CD14-positive monocyte (primary cell): Measurements from ENCODE around the gene ACTR6. TPM values are rescaled to one million over a fixed set of nuclear protein-coding genes. Genes with fewer than 3 reads are reported as not detected.

Source experiments
- DNase-seq, 3 donors: peaks; one replicate each; pipeline ENCODE4 v3.0.0-alpha.2; 2011 to 2022
- H2AFZ ChIP-seq: 2 replicates; pipeline ENCODE4 v1.6.0; 2012; ENCODE audit warnings: mild to moderate bottlenecking, low read depth, low read length, inconsistent platforms; ENCODE audit not compliant: insufficient read depth, poor library complexity, severe bottlenecking
- H3K27ac ChIP-seq, 2 donors: 1 replicate in 1 of 2; 2 replicates in 1 of 2; pipeline ENCODE4 v1.5.1; 2012 to 2013; ENCODE audit warnings: low read length in 2 of 2, control low read depth in 1 of 2, inconsistent platforms in 1 of 2, low read depth in 1 of 2, mild to moderate bottlenecking in 1 of 2
- H3K27me3 ChIP-seq, 2 donors: one replicate each; pipeline versions ENCODE4 v1.6.0 to v1.6.1; 2011 to 2013; ENCODE audit warnings: low read length in 2 of 2; ENCODE audit not compliant: control insufficient read depth in 2 of 2, insufficient read depth in 2 of 2
- H3K36me3 ChIP-seq, 2 donors: replicated peaks in 1 of 2; 1 replicate in 1 of 2; 2 replicates in 1 of 2; pipeline versions ENCODE4 v1.5.1 to v1.6.1; 2012 to 2013; ENCODE audit warnings: low read length in 2 of 2, control low read depth in 1 of 2, inconsistent platforms in 1 of 2, mild to moderate bottlenecking in 1 of 2; ENCODE audit not compliant: insufficient read depth in 2 of 2, control insufficient read depth in 1 of 2
- H3K4me1 ChIP-seq, 2 donors: 1 replicate in 1 of 2; 2 replicates in 1 of 2; pipeline versions ENCODE4 v1.5.1 to v1.6.1; 2012 to 2013; ENCODE audit warnings: low read length in 2 of 2, control low read depth in 1 of 2, inconsistent platforms in 1 of 2, mild to moderate bottlenecking in 1 of 2, moderate library complexity in 1 of 2; ENCODE audit not compliant: insufficient read depth in 2 of 2, control insufficient read depth in 1 of 2
- H3K4me2 ChIP-seq: replicated peaks from 2 replicates; pipeline ENCODE3; 2012; ENCODE audit warnings: low read length, moderate library complexity, mild to moderate bottlenecking; ENCODE audit not compliant: poor library complexity, severe bottlenecking; ENCODE audit errors: extremely low read depth
- H3K4me3 ChIP-seq, 3 experiments: fragments of 200-600 bp in 1 of 3; sonication (generic) in 1 of 3; replicated peaks in 1 of 3; 1 replicate in 2 of 3; 2 replicates in 1 of 3; pipeline ENCODE4 v1.5.1; 2011 to 2013; ENCODE audit warnings: low read length in 3 of 3, mild to moderate bottlenecking in 3 of 3, control low read depth in 2 of 3, low read depth in 2 of 3, inconsistent platforms in 1 of 3, moderate library complexity in 1 of 3
- H3K79me2 ChIP-seq: 2 replicates; pipeline ENCODE4 v1.6.0; 2012; ENCODE audit warnings: mild to moderate bottlenecking, control low read depth, inconsistent platforms, low read length, moderate library complexity; ENCODE audit not compliant: insufficient read depth
- H3K9ac ChIP-seq: 2 replicates; pipeline ENCODE4 v1.6.0; 2017; ENCODE audit warnings: low read length, mild to moderate bottlenecking; ENCODE audit not compliant: insufficient read depth, poor library complexity, severe bottlenecking
- H3K9me3 ChIP-seq, 2 donors: replicated peaks in 1 of 2; 1 replicate in 1 of 2; 2 replicates in 1 of 2; pipeline versions ENCODE4 v1.5.1 to v1.6.1; 2012 to 2013; ENCODE audit warnings: low read length in 2 of 2, control low read depth in 1 of 2; ENCODE audit not compliant: control insufficient read depth in 1 of 2, insufficient read depth in 1 of 2
- H4K20me1 ChIP-seq: 2 replicates; pipeline ENCODE4 v1.6.0; 2012; ENCODE audit warnings: mild to moderate bottlenecking, low read length, control low read depth, moderate library complexity; ENCODE audit not compliant: insufficient read depth
- H3K27ac Mint-ChIP-seq, 7 donors: one replicate each; pipeline ENCODE4 v1.8.0; 2020; ENCODE audit warnings: mild to moderate bottlenecking in 7 of 7, mixed read lengths in 7 of 7, moderate library complexity in 6 of 7, inconsistent platforms in 2 of 7
- H3K27me3 Mint-ChIP-seq, 3 donors: one replicate each; pipeline ENCODE4 v1.8.0; 2021 to 2022; ENCODE audit warnings: low read depth in 3 of 3, mild to moderate bottlenecking in 3 of 3, mixed read lengths in 3 of 3, moderate library complexity in 3 of 3, inconsistent platforms in 1 of 3
- H3K36me3 Mint-ChIP-seq, 2 donors: one replicate each; pipeline ENCODE4 v1.8.0; 2020; ENCODE audit warnings: mixed read lengths in 2 of 2, inconsistent platforms in 1 of 2, mild to moderate bottlenecking in 1 of 2
- H3K4me1 Mint-ChIP-seq: one replicate; pipeline ENCODE4 v1.8.0; 2020; ENCODE audit warnings: mild to moderate bottlenecking, mixed read lengths
- H3K4me3 Mint-ChIP-seq, 2 donors: one replicate each; pipeline ENCODE4 v1.8.0; 2020; ENCODE audit warnings: mild to moderate bottlenecking in 2 of 2, mixed read lengths in 2 of 2, moderate library complexity in 1 of 2
- H3K9me3 Mint-ChIP-seq, 7 donors: one replicate each; pipeline ENCODE4 v1.8.0; 2020 to 2022; ENCODE audit warnings: mixed read lengths in 7 of 7, mild to moderate bottlenecking in 6 of 7, moderate library complexity in 6 of 7, inconsistent platforms in 2 of 7
- WGBS: methylation state at CpG from one replicate; pipeline ENCODE4 v1.1.5; 2013; ENCODE audit warnings: missing lambda C conversion rate; ENCODE audit not compliant: insufficient coverage; 5-methylcytosine and 5-hydroxymethylcytosine counted together
- intact Hi-C, 2 donors: fragments of 100-400 bp; cut with micrococcal nuclease; formaldehyde crosslinking; loops; one replicate each; pipeline versions ENCODE4 v1.15.0 to v1.15.1; 2023
- polyA plus RNA-seq, 3 donors: library from polyadenylated mRNA; depleted of rRNA in 1 of 3; unstranded in 2 of 3; stranded (reverse) in 1 of 3; fragments of 300-500 nt in 2 of 3; fragments of >200 nt in 1 of 3; fragmentation: Illumina TruSeq in 2 of 3; gene quantifications; 1 replicate in 2 of 3; 2 replicates in 1 of 3; pipeline ENCODE4 v1.2.3, GENCODE V29; 2012 to 2021
- TF ChIP-seq, protein P1 (sequence below): fragments of 200-600 bp; IDR thresholded peaks from one replicate; pipeline ENCODE4 v1.8.0; 2022; ENCODE audit warnings: antibody characterized with exemption, mild to moderate bottlenecking

The ACTR6 gene
- polyA plus RNA-seq, 3 donors: 5.5 to 17.8 (median 16.2) TPM

- intact Hi-C loops: loop anchor here in 1 of 2 donors (10.0 kb wide), 1 partner anchor 1077 kb away; the partner anchor contains the start of gene UTP20
- Histone ChIP-seq H3K27me3 (no peaks in the 10 kb centered on the region), H3K9me3 (no peaks in the 10 kb centered on the region), H3K79me2 (peaks cover 20% of the 10 kb centered on the region), H3K4me2 (no peak overlapping the region), H3K9ac (no peak overlapping the region), H3K4me1 (no peaks in the 10 kb centered on the region), H3K4me3 (no peak overlapping the region), H4K20me1 (no peaks in the 10 kb centered on the region), H3K27ac (no peak overlapping the region), H2AFZ (no peak overlapping the region), H3K36me3 (peaks cover 46 to 65% of the 10 kb centered on the region in 2 donors)
- WGBS: no CpG with 5 or more reads among the region's 2 CpGs
- H3K27me3 Mint-ChIP-seq: no peaks in the 10 kb centered on the region
- H3K27ac Mint-ChIP-seq: no peak overlapping the region
- no peak overlapping the region for H3K4me3 Mint-ChIP-seq
- no peak for DNase-seq
- H3K4me1 Mint-ChIP-seq: no peaks in the 10 kb centered on the region
- TF ChIP-seq, protein P1, sequence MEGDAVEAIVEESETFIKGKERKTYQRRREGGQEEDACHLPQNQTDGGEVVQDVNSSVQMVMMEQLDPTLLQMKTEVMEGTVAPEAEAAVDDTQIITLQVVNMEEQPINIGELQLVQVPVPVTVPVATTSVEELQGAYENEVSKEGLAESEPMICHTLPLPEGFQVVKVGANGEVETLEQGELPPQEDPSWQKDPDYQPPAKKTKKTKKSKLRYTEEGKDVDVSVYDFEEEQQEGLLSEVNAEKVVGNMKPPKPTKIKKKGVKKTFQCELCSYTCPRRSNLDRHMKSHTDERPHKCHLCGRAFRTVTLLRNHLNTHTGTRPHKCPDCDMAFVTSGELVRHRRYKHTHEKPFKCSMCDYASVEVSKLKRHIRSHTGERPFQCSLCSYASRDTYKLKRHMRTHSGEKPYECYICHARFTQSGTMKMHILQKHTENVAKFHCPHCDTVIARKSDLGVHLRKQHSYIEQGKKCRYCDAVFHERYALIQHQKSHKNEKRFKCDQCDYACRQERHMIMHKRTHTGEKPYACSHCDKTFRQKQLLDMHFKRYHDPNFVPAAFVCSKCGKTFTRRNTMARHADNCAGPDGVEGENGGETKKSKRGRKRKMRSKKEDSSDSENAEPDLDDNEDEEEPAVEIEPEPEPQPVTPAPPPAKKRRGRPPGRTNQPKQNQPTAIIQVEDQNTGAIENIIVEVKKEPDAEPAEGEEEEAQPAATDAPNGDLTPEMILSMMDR: no peak
- peaks cover 46 to 55% of the 10 kb centered on the region in 2 donors for H3K36me3 Mint-ChIP-seq
- H3K9me3 Mint-ChIP-seq: no peaks in the 10 kb centered on the region
These were observed 6.7 kb downstream of the ACTR6 start for GRCh38 chr12:100207311-100207710.

- Mint-ChIP-seq H3K27ac (peak overlapping the region in 1 of 7 donors; percentile 42), H3K4me1 (no peaks in the 10 kb centered on the region), H3K27me3 (no peaks in the 10 kb centered on the region), H3K9me3 (no peaks in the 10 kb centered on the region), H3K4me3 (no peak overlapping the region), H3K36me3 (peaks cover 57 to 68% of the 10 kb centered on the region in 2 donors)
- Histone ChIP-seq H3K4me1 (no peaks in the 10 kb centered on the region), H3K27ac (no peak overlapping the region), H3K4me3 (no peak overlapping the region), H3K79me2 (peaks cover 10% of the 10 kb centered on the region), H2AFZ (no peak overlapping the region), H4K20me1 (no peaks in the 10 kb centered on the region), H3K4me2 (no peak overlapping the region), H3K27me3 (no peaks in the 10 kb centered on the region), H3K9me3 (no peaks in the 10 kb centered on the region), H3K9ac (no peak overlapping the region), H3K36me3 (peaks cover 56 to 80% of the 10 kb centered on the region in 2 donors)
- WGBS: 100% methylated on average over 2 of the region's 5 CpGs
- intact Hi-C loops: loop anchor here in 1 of 2 donors (10.0 kb wide), 1 partner anchor 1076 kb away; the partner anchor contains the start of gene UTP20
- TF ChIP-seq, protein P1: no peak
- no peak for DNase-seq
These were observed 8.2 kb downstream of the ACTR6 start for GRCh38 chr12:100208834-100209233.
